Measurements from ENCODE around the gene EGFR. TPM values are rescaled to one million over a fixed set of nuclear protein-coding genes. Genes with fewer than 3 reads are reported as not detected.
"Not testable (repeated sequence)": the region's sequence is repeated elsewhere in the genome, so short reads cannot be mapped to it uniquely, and the experiment has no call there.

Gene EGFR
- total RNA-seq, 1 donor from 2014 or later, result 67.2 TPM

- no peaks in the 10 kb centered on the region for H3K36me3 ChIP-seq (ENCODE audit: control insufficient read depth, insufficient read depth, low read length)
- no peak for DNase-seq (ENCODE audit: low read depth)
- TF ChIP-seq CTCF (IDR thresholded peaks at IDR 0.05; ENCODE audit: insufficient read depth, low read length, poor library complexity, severe bottlenecking), result no peak
These were observed 13.4 kb downstream of the EGFR start for GRCh38 chr7:55032069-55032699.

GRCh38 chr7:55033236-55033846 is 14.5 kb downstream of the EGFR start:
- Histone ChIP-seq H3K27me3 (ENCODE audit: control insufficient read depth, insufficient read depth, low read length) (no peaks in the 10 kb centered on the region), H3K36me3 (ENCODE audit: control insufficient read depth, insufficient read depth, low read length) (no peaks in the 10 kb centered on the region), H3K4me3 (ENCODE audit: low read depth, low read length) (no peak overlapping the region)
- TF ChIP-seq CTCF (IDR thresholded peaks at IDR 0.05; ENCODE audit: insufficient read depth, low read length, poor library complexity, severe bottlenecking), result no peak
- DNase-seq (ENCODE audit: low read depth), result no peak

More at GRCh38 chr7:55032069-55032699, 13.4 kb downstream of the EGFR start:
- Histone ChIP-seq H3K27me3 (ENCODE audit: control insufficient read depth, insufficient read depth, low read length) (no peaks in the 10 kb centered on the region), H3K4me3 (ENCODE audit: low read depth, low read length) (no peak overlapping the region)

GRCh38 chr7:55034776-55035175 is 16.0 kb downstream of the EGFR start:
- DNase-seq (ENCODE audit: low read depth), result no peak

GRCh38 chr7:55035410-55035809 is 16.6 kb downstream of the EGFR start:
- not testable (repeated sequence) for H3K36me3 ChIP-seq (ENCODE audit: control insufficient read depth, insufficient read depth, low read length); DNase-seq (ENCODE audit: low read depth); H3K27me3 ChIP-seq (ENCODE audit: control insufficient read depth, insufficient read depth, low read length); H3K4me3 ChIP-seq (ENCODE audit: low read depth, low read length)

More at GRCh38 chr7:55034776-55035175, 16.0 kb downstream of the EGFR start:
- H3K36me3 ChIP-seq (ENCODE audit: control insufficient read depth, insufficient read depth, low read length), result no peaks in the 10 kb centered on the region
- no peak overlapping the region for H3K4me3 ChIP-seq (ENCODE audit: low read depth, low read length)
- TF ChIP-seq CTCF (IDR thresholded peaks at IDR 0.05; ENCODE audit: insufficient read depth, low read length, poor library complexity, severe bottlenecking), result no peak
- no peaks in the 10 kb centered on the region for H3K27me3 ChIP-seq (ENCODE audit: control insufficient read depth, insufficient read depth, low read length)

- no peak for TF ChIP-seq CTCF (IDR thresholded peaks at IDR 0.05; ENCODE audit: insufficient read depth, low read length, poor library complexity, severe bottlenecking)
- Histone ChIP-seq H3K27me3 (ENCODE audit: control insufficient read depth, insufficient read depth, low read length) (no peaks in the 10 kb centered on the region), H3K36me3 (ENCODE audit: control insufficient read depth, insufficient read depth, low read length) (no peaks in the 10 kb centered on the region), H3K4me3 (ENCODE audit: low read depth, low read length) (no peak overlapping the region)
- no peak for DNase-seq (ENCODE audit: low read depth)
These were observed 18.3 kb downstream of the EGFR start for GRCh38 chr7:55036950-55037736.

- no peak for TF ChIP-seq CTCF (IDR thresholded peaks at IDR 0.05; ENCODE audit: insufficient read depth, low read length, poor library complexity, severe bottlenecking)
- H3K4me3 ChIP-seq (ENCODE audit: low read depth, low read length), result no peak overlapping the region
- no peaks in the 10 kb centered on the region for H3K36me3 ChIP-seq (ENCODE audit: control insufficient read depth, insufficient read depth, low read length)
- no peaks in the 10 kb centered on the region for H3K27me3 ChIP-seq (ENCODE audit: control insufficient read depth, insufficient read depth, low read length)
- DNase-seq (ENCODE audit: low read depth), result no peak
These were observed 25.0 kb downstream of the EGFR start for GRCh38 chr7:55043691-55044370.
